GM12878 (cell line): ENCODE data around the gene CFAP57. TPM values are rescaled to one million over a fixed set of nuclear protein-coding genes. Genes with fewer than 3 reads are reported as not detected.

Source experiments
- ATAC-seq: fragments of 200-7000 bp; cut with Tn5 transposase; 3 replicates; pipeline ENCODE4 v1.9.1; 2020; ENCODE audit warnings: mild to moderate bottlenecking, moderate library complexity
- BruUV-seq: library from RNA; stranded (reverse); fragments of 400-500 nt; replicated peaks from 2 replicates; lab custom pipeline; 2021; lab: Mats Ljungman, UMichigan
- CTCF ChIA-PET: fragments of 300-600 bp; sonication (Branson Sonifier 250); formaldehyde crosslinking; extraction: SDS; loops from one replicate; lab custom pipeline; 2021; ENCODE audit warnings: inconsistent platforms; lab: Yijun Ruan, JAX
- POLR2A ChIA-PET: fragments of 350-600 bp; formaldehyde crosslinking; extraction: SDS; loops from one replicate; lab custom pipeline; 2021; ENCODE audit warnings: inconsistent platforms; lab: Charles Lee
- RAD21 ChIA-PET: fragments of 300-600 bp; sonication (Branson Sonifier 250); formaldehyde crosslinking; loops from one replicate; lab custom pipeline; 2023; ENCODE audit warnings: antibody characterized with exemption; ENCODE audit not compliant: unreplicated experiment; lab: Charles Lee
- SMC1A ChIA-PET: fragments of 300-600 bp; sonication (Branson Sonifier 250); formaldehyde crosslinking; loops from one replicate; lab custom pipeline; 2023; ENCODE audit not compliant: unreplicated experiment, uncharacterized antibody; lab: Charles Lee
- DNase-seq: peaks from one replicate; pipeline ENCODE4 v3.0.0-alpha.2; 2011; ENCODE audit warnings: low read depth, low spot score
- FAIRE-seq: peaks from 3 replicates; lab custom pipeline; 2011; peaks lifted over from hg19 to GRCh38; lab: Jason Lieb, UNC
- H2AFZ ChIP-seq: 2 replicates; pipeline ENCODE4 v1.6.0; 2011; ENCODE audit warnings: low read depth, low read length, control low read depth; ENCODE audit not compliant: control insufficient read depth
- H3K27ac ChIP-seq: 2 replicates; pipeline ENCODE4 v1.5.1; 2011; ENCODE audit warnings: control low read depth; ENCODE audit not compliant: control insufficient read depth, insufficient read depth
- H3K27me3 ChIP-seq, 2 experiments: replicated peaks in 1 of 2; 2 replicates each; pipeline versions ENCODE4 v1.6.0 to v1.6.1; 2011; ENCODE audit warnings: low read length in 1 of 2; ENCODE audit not compliant: control insufficient read depth in 2 of 2, insufficient read depth in 2 of 2
- H3K36me3 ChIP-seq, 2 experiments: 2 replicates each; pipeline ENCODE4 v1.5.1; 2011; ENCODE audit warnings: low read length in 1 of 2; ENCODE audit not compliant: control insufficient read depth in 2 of 2, insufficient read depth in 2 of 2
- H3K4me1 ChIP-seq: 2 replicates; pipeline ENCODE4 v1.6.1; 2011; ENCODE audit warnings: mild to moderate bottlenecking, low read length, moderate library complexity, mixed read lengths; ENCODE audit not compliant: control insufficient read depth, insufficient read depth
- H3K4me2 ChIP-seq: 2 replicates; pipeline ENCODE4 v1.6.0; 2011; ENCODE audit warnings: control low read depth; ENCODE audit not compliant: control insufficient read depth, insufficient read depth
- H3K4me3 ChIP-seq: fragments of 200-600 bp; sonication (generic); 2 replicates; pipeline ENCODE4 v1.5.1; 2016
- H3K79me2 ChIP-seq: 2 replicates; pipeline ENCODE4 v1.6.0; 2011; ENCODE audit warnings: low read length; ENCODE audit not compliant: control insufficient read depth, insufficient read depth
- H3K9ac ChIP-seq: 2 replicates; pipeline ENCODE4 v1.8.0; 2011; ENCODE audit warnings: low read length, control low read depth, mixed read lengths; ENCODE audit not compliant: control insufficient read depth, insufficient read depth
- H3K9me3 ChIP-seq: replicated peaks from 3 replicates; pipeline ENCODE4 v1.5.1; 2011; ENCODE audit warnings: mild to moderate bottlenecking, low read length; ENCODE audit not compliant: control insufficient read depth, insufficient read depth
- H4K20me1 ChIP-seq: 2 replicates; pipeline ENCODE4 v1.6.0; 2011; ENCODE audit not compliant: control insufficient read depth, insufficient read depth
- ATF2 ChIP-seq: IDR thresholded peaks from 2 replicates; pipeline ENCODE4 v1.6.1; 2012; ENCODE audit warnings: low read length, inconsistent platforms
- BCL11A ChIP-seq: IDR thresholded peaks from 2 replicates; pipeline ENCODE4 v1.6.1; 2011; ENCODE audit warnings: low read depth, low read length
- BCLAF1 ChIP-seq: fragments of 450-650 bp; IDR thresholded peaks from 2 replicates; pipeline ENCODE4 v1.6.1; 2017; ENCODE audit warnings: antibody characterized with exemption, mild to moderate bottlenecking, moderate library complexity
- BMI1 ChIP-seq: fragments of 450-650 bp; IDR thresholded peaks from 2 replicates; pipeline ENCODE4 v1.6.1; 2016; ENCODE audit warnings: mild to moderate bottlenecking, moderate library complexity, borderline replicate concordance
- HCFC1 ChIP-seq: fragments of 150-350 bp; IDR thresholded peaks from 2 replicates; pipeline ENCODE4 v1.6.1; 2014; ENCODE audit warnings: low read length
- HDAC6 ChIP-seq: fragments of 200-600 bp; sonication (generic); IDR thresholded peaks from one replicate; pipeline ENCODE4 v1.8.0; 2017; ENCODE audit warnings: antibody characterized with exemption; ENCODE audit not compliant: unreplicated experiment
- HDGF ChIP-seq: fragments of 450-650 bp; IDR thresholded peaks from 2 replicates; pipeline ENCODE4 v1.6.1; 2016; ENCODE audit warnings: antibody characterized with exemption
- IRF3 ChIP-seq: fragments of 450-650 bp; IDR thresholded peaks from 2 replicates; pipeline ENCODE4 v1.6.1; 2014; ENCODE audit warnings: mild to moderate bottlenecking
- KAT2A ChIP-seq: conservative IDR thresholded peaks from 2 replicates; pipeline ENCODE4 v1.6.1; 2011; ENCODE audit warnings: low read depth, low read length; ENCODE audit not compliant: control insufficient read depth
- KDM1A ChIP-seq: fragments of 200-600 bp; sonication (generic); IDR thresholded peaks from 2 replicates; pipeline ENCODE4 v1.6.1; 2016; ENCODE audit warnings: borderline replicate concordance
- MTA3 ChIP-seq: IDR thresholded peaks from 2 replicates; pipeline ENCODE4 v1.6.1; 2012; ENCODE audit warnings: low read length, inconsistent platforms, borderline replicate concordance
- NR2C2 ChIP-seq: IDR thresholded peaks from 2 replicates; pipeline ENCODE4 v1.6.1; 2011; ENCODE audit warnings: borderline replicate concordance, low read depth; ENCODE audit not compliant: control insufficient read depth, insufficient read length
- RBBP5 ChIP-seq: fragments of 200-600 bp; sonication (generic); conservative IDR thresholded peaks from 2 replicates; pipeline ENCODE4 v1.6.1; 2016
- WGBS: methylation state at CpG from one replicate; pipeline ENCODE4 v1.1.6; 2016; ENCODE audit warnings: low lambda C conversion rate; ENCODE audit not compliant: insufficient replicate concordance, insufficient coverage; ENCODE audit errors: missing lambda C conversion rate; 5-methylcytosine and 5-hydroxymethylcytosine counted together
- in situ Hi-C: fragments of 300-500 bp; cut with MboI; formaldehyde crosslinking; loops from 9 replicates; pipeline ENCODE4 v1.14.3; 2018; ENCODE audit warnings: mixed read lengths
- intact Hi-C: fragments of 100-400 bp; cut with micrococcal nuclease; formaldehyde crosslinking; loops from one replicate; pipeline ENCODE4 v1.14.2; 2022; ENCODE audit not compliant: unreplicated experiment
- polyA plus RNA-seq, 11 experiments: library from polyadenylated mRNA; depleted of rRNA in 4 of 11; unstranded in 6 of 11; stranded (reverse) in 5 of 11; fragments of >200 nt; fragmentation: Nextera tagmentation in 4 of 11; fragmentation: Illumina TruSeq in 1 of 11; extraction: Ambion mirVana in 4 of 11; extraction: Trizol in 1 of 11; gene quantifications; 1 replicate in 1 of 11; 2 replicates in 10 of 11; pipeline versions ENCODE4 v1.2.1 to v1.2.3, GENCODE V29; 2011 to 2016; ENCODE audit warnings: inconsistent platforms in 2 of 11, missing spikeins in 2 of 11, low read depth in 1 of 11
- total RNA-seq, 4 experiments: library from RNA; depleted of rRNA in 3 of 4; stranded (reverse); fragments of >200 nt in 3 of 4; fragmentation: Illumina TruSeq in 1 of 4; extraction: Trizol in 1 of 4; gene quantifications; 2 replicates each; pipeline versions ENCODE4 v1.2.1 to v1.2.3, GENCODE V29; 2013 to 2021
- TF ChIP-seq, protein P1 (sequence below): fragments of 450-650 bp; formaldehyde crosslinking; IDR thresholded peaks from 2 replicates; pipeline ENCODE4 v1.4.0; 2022; ENCODE audit warnings: mild to moderate bottlenecking, moderate library complexity
- TF ChIP-seq, protein P2 (sequence below): fragments of 450-650 bp; IDR thresholded peaks from 2 replicates; pipeline ENCODE4 v1.6.1; 2017; ENCODE audit warnings: low read depth, mild to moderate bottlenecking, moderate library complexity

The CFAP57 gene
- total and polyA plus RNA-seq, 10 of the 15 experiments (the other 5 are each of a cell fraction or from before 2014, with no cell fraction given) = 0.45 to 4.8 (median 1.3) TPM

- Histone ChIP-seq H3K36me3 (peaks cover 3 to 4% of the 10 kb centered on the region in 2 experiments; a peak in 2 of 4 replicates), H3K4me3 (no peak overlapping the region), H2AFZ (no peak overlapping the region), H4K20me1 (no peaks in the 10 kb centered on the region), H3K9me3 (no peaks in the 10 kb centered on the region), H3K79me2 (no peaks in the 10 kb centered on the region), H3K9ac (no peak overlapping the region), H3K27ac (no peak overlapping the region), H3K4me1 (peaks cover 21% of the 10 kb centered on the region), H3K4me2 (no peak overlapping the region), H3K27me3 (no peaks in the 10 kb centered on the region)
- in situ Hi-C loops (no loop called here), intact Hi-C loops (no loop called here)
- ChIA-PET RAD21 (no interaction called here), POLR2A (no interaction called here), CTCF (no interaction called here), SMC1A (no interaction called here)
- ATAC-seq = no peak
- 89% methylated on average over 10 of the region's 10 CpGs for WGBS
- no peak for FAIRE-seq
- no peak for DNase-seq
- no TSS peak for BruUV-seq
- TF ChIP-seq ATF2 = no peak
- no peak for TF ChIP-seq BMI1
- TF ChIP-seq HDGF = no peak
- TF ChIP-seq KAT2A = no peak
- no peak for TF ChIP-seq NR2C2
- no peak for TF ChIP-seq HDAC6
- no peak for TF ChIP-seq MTA3
- no peak for TF ChIP-seq BCL11A
- TF ChIP-seq KDM1A = no peak
- no peak for TF ChIP-seq IRF3
- TF ChIP-seq BCLAF1 = no peak
- TF ChIP-seq, protein P1, sequence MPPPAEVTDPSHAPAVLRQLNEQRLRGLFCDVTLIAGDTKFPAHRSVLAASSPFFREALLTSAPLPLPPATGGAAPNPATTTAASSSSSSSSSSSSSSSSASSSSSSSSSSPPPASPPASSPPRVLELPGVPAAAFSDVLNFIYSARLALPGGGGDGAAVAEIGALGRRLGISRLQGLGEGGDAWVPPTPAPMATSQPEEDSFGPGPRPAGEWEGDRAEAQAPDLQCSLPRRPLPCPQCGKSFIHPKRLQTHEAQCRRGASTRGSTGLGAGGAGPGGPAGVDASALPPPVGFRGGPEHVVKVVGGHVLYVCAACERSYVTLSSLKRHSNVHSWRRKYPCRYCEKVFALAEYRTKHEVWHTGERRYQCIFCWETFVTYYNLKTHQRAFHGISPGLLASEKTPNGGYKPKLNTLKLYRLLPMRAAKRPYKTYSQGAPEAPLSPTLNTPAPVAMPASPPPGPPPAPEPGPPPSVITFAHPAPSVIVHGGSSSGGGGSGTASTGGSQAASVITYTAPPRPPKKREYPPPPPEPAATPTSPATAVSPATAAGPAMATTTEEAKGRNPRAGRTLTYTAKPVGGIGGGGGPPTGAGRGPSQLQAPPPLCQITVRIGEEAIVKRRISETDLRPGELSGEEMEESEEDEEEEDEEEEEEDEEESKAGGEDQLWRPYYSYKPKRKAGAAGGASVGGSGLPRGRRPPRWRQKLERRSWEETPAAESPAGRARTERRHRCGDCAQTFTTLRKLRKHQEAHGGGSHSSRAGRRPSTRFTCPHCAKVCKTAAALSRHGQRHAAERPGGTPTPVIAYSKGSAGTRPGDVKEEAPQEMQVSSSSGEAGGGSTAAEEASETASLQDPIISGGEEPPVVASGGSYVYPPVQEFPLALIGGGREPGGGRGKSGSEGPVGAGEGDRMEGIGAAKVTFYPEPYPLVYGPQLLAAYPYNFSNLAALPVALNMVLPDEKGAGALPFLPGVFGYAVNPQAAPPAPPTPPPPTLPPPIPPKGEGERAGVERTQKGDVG (CRISPR knock-in tag) = no peak
- no peak for TF ChIP-seq RBBP5
- no peak for TF ChIP-seq HCFC1
- TF ChIP-seq, protein P2, sequence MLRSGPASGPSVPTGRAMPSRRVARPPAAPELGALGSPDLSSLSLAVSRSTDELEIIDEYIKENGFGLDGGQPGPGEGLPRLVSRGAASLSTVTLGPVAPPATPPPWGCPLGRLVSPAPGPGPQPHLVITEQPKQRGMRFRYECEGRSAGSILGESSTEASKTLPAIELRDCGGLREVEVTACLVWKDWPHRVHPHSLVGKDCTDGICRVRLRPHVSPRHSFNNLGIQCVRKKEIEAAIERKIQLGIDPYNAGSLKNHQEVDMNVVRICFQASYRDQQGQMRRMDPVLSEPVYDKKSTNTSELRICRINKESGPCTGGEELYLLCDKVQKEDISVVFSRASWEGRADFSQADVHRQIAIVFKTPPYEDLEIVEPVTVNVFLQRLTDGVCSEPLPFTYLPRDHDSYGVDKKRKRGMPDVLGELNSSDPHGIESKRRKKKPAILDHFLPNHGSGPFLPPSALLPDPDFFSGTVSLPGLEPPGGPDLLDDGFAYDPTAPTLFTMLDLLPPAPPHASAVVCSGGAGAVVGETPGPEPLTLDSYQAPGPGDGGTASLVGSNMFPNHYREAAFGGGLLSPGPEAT = no peak
Observed at GRCh38 chr1:43217747-43218146, 45.6 kb downstream of the CFAP57 start.
